ENCODE measurements around the gene ANXA7. TPM values are rescaled to one million over a fixed set of nuclear protein-coding genes. Genes with fewer than 3 reads are reported as not detected.

The ANXA7 gene
- total RNA-seq, 1 donor = 143 TPM

DNA sequence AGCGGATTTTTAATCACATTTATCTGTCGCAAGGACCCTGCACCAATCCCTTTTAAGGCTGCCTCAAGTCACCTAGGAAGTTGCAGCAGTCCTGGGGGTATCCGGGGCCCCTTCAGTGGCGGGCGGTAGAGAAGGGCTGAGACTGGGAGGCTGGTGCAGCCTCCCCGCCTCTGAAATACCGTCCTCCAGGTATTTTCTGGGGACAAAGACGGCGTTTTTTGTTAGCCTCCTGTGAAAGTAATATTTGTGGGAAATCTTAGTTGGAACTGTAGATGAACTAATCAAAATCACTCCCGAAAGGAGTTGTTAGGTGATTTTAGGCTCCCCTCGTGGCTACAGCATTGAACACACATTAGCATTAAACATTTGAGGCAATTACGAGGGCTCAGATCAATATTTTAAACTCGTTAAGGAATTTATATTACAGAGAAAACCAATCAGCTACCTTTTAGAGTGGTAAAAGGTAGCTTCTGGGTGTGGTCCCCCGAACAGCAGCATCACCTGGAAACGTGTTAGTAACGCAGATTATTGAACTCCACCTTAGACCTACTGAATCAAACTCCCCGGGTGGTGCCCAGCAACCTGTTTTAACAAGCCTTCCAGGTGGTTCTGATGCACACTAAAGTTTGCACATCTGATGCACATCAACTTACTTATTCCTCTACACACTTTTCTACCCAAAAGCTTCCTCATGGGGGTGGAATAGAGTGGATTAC lies 530 bp upstream of the ANXA7 start:
- Histone ChIP-seq H3K27ac (ENCODE audit: low read depth, low read length) (no peak overlapping the region), H3K9me3 (ENCODE audit: low read depth, low read length) (no peaks in the 10 kb centered on the region)
- TF ChIP-seq, protein P1, sequence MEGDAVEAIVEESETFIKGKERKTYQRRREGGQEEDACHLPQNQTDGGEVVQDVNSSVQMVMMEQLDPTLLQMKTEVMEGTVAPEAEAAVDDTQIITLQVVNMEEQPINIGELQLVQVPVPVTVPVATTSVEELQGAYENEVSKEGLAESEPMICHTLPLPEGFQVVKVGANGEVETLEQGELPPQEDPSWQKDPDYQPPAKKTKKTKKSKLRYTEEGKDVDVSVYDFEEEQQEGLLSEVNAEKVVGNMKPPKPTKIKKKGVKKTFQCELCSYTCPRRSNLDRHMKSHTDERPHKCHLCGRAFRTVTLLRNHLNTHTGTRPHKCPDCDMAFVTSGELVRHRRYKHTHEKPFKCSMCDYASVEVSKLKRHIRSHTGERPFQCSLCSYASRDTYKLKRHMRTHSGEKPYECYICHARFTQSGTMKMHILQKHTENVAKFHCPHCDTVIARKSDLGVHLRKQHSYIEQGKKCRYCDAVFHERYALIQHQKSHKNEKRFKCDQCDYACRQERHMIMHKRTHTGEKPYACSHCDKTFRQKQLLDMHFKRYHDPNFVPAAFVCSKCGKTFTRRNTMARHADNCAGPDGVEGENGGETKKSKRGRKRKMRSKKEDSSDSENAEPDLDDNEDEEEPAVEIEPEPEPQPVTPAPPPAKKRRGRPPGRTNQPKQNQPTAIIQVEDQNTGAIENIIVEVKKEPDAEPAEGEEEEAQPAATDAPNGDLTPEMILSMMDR (IDR thresholded peaks at IDR 0.05; ENCODE audit: extremely low read depth, low read depth, low read length) = no peak

DNA sequence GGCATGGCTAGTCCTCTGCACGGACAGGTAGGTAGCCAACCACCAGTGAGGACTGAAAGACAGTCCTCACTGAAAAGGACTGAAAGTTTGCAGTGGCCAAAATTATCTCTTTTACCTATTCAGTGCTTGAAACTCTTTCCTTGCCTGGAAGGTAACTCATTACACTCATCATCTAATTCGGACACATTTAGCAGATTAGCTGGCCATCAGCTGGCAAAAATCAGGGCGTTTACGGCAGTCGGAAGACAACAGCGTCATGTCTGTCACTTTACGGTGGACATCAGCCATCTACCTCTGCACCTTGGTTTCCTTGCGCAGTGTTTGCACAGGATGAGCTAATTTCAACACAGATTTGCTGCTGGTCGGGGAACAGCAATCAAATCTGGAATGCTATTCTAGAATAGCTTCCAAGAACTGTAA lies 740 bp downstream of the ANXA7 start:
- Histone ChIP-seq H3K27ac (ENCODE audit: low read depth, low read length) (peak overlapping the region; percentile 86), H3K4me2 (ENCODE audit: insufficient read depth, low read length) (peak overlapping the region; percentile 98), H4K20me1 (ENCODE audit: insufficient read depth, low read length) (peaks cover 27% of the 10 kb centered on the region), H3K36me3 (ENCODE audit: insufficient read depth, low read length) (no peaks in the 10 kb centered on the region), H3K4me3 (ENCODE audit: insufficient read depth, low read length) (peak overlapping the region; percentile 92), H2AFZ (ENCODE audit: low read length) (peak overlapping the region; percentile 65), H3K9me3 (ENCODE audit: low read depth, low read length) (no peaks in the 10 kb centered on the region), H3K79me2 (ENCODE audit: insufficient read depth, low read length) (peaks cover 45% of the 10 kb centered on the region), H3K27me3 (ENCODE audit: insufficient read depth, low read length) (no peaks in the 10 kb centered on the region), H3K4me1 (ENCODE audit: insufficient read depth, low read length) (peaks cover 21% of the 10 kb centered on the region)
- peak; percentile 58 for DNase-seq (ENCODE audit: insufficient read length, low spot score, missing footprints)
- TF ChIP-seq, protein P1 (IDR thresholded peaks at IDR 0.05; ENCODE audit: extremely low read depth, low read depth, low read length) = no peak

More for the DNA sequence above, 530 bp upstream of the ANXA7 start:
- H3K27me3 ChIP-seq (ENCODE audit: insufficient read depth, low read length) = no peaks in the 10 kb centered on the region
- peak overlapping the region; percentile 92 for H3K4me3 ChIP-seq (ENCODE audit: insufficient read depth, low read length)
- peak; percentile 37 for DNase-seq (ENCODE audit: insufficient read length, low spot score, missing footprints)
- peaks cover 20% of the 10 kb centered on the region for H3K4me1 ChIP-seq (ENCODE audit: insufficient read depth, low read length)
- H2AFZ ChIP-seq (ENCODE audit: low read length) = peak overlapping the region; percentile 60
- H3K79me2 ChIP-seq (ENCODE audit: insufficient read depth, low read length) = peaks cover 32% of the 10 kb centered on the region
- peaks cover 15% of the 10 kb centered on the region for H4K20me1 ChIP-seq (ENCODE audit: insufficient read depth, low read length)
- H3K4me2 ChIP-seq (ENCODE audit: insufficient read depth, low read length) = peak overlapping the region; percentile 98
- H3K36me3 ChIP-seq (ENCODE audit: insufficient read depth, low read length) = no peaks in the 10 kb centered on the region

DNA sequence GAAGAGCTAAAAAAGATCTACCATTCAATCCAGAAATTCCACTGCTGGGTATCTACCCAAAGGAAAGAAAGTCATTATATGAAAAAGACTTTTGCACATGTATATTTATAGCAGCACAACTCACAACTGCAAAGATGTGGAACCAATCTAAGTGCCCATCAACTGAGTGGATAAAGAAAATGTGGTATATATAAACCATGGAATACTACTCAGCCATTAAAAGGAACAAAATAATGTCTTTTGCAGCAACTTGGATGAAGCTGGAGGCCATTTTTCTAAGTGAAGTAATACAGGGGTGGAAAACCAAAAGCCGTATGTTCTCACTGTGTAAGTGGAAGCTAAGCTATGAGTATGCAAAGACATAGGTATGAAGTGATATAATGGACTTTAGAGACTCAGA lies 3.0 kb downstream of the ANXA7 start:
- no peaks in the 10 kb centered on the region for H3K36me3 ChIP-seq (ENCODE audit: insufficient read depth, low read length)
- peaks cover 49% of the 10 kb centered on the region for H4K20me1 ChIP-seq (ENCODE audit: insufficient read depth, low read length)
- H3K4me1 ChIP-seq (ENCODE audit: insufficient read depth, low read length) = peaks cover 30% of the 10 kb centered on the region
- H3K27me3 ChIP-seq (ENCODE audit: insufficient read depth, low read length) = no peaks in the 10 kb centered on the region
- no peak for DNase-seq (ENCODE audit: insufficient read length, low spot score, missing footprints)
- H3K4me2 ChIP-seq (ENCODE audit: insufficient read depth, low read length) = no peak overlapping the region
- H3K9me3 ChIP-seq (ENCODE audit: low read depth, low read length) = no peaks in the 10 kb centered on the region
- TF ChIP-seq, protein P1 (IDR thresholded peaks at IDR 0.05; ENCODE audit: extremely low read depth, low read depth, low read length) = no peak
- no peak overlapping the region for H2AFZ ChIP-seq (ENCODE audit: low read length)
- H3K79me2 ChIP-seq (ENCODE audit: insufficient read depth, low read length) = peaks cover 67% of the 10 kb centered on the region
- H3K4me3 ChIP-seq (ENCODE audit: insufficient read depth, low read length) = no peak overlapping the region
- no peak overlapping the region for H3K27ac ChIP-seq (ENCODE audit: low read depth, low read length)

DNA sequence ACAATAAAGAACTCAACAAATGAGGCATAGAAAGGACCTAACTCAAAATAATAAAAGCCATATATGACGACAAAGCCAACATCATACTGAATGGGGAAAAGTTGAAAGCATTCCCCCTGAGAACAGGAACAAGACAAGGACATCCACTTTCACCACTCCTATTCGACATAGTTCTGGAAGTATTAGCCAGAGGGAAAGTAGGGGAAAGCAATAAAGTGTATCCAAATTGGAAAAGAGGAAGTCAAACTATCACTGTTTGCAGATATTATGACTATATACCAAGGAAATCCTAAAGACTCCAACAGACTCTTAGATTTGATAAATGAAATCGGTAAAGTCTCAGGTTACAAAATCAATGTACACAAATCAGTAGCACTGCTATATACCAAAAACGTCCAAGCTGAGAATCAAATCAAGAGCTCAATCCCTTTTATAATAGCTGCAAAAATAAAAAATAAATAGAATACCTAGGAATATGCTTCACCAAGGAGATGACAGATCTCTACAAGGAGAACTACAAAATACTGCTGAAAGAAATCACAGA lies 4.8 kb downstream of the ANXA7 start:
- TF ChIP-seq, protein P1 (IDR thresholded peaks at IDR 0.05; ENCODE audit: extremely low read depth, low read depth, low read length) = no peak
- Histone ChIP-seq H3K9me3 (ENCODE audit: low read depth, low read length) (no peaks in the 10 kb centered on the region), H3K4me1 (ENCODE audit: insufficient read depth, low read length) (peaks cover 23% of the 10 kb centered on the region), H4K20me1 (ENCODE audit: insufficient read depth, low read length) (peaks cover 56% of the 10 kb centered on the region), H3K36me3 (ENCODE audit: insufficient read depth, low read length) (no peaks in the 10 kb centered on the region), H3K27me3 (ENCODE audit: insufficient read depth, low read length) (no peaks in the 10 kb centered on the region), H3K79me2 (ENCODE audit: insufficient read depth, low read length) (peaks cover 85% of the 10 kb centered on the region), H2AFZ (ENCODE audit: low read length) (no peak overlapping the region), H3K4me3 (ENCODE audit: insufficient read depth, low read length) (no peak overlapping the region), H3K4me2 (ENCODE audit: insufficient read depth, low read length) (no peak overlapping the region), H3K27ac (ENCODE audit: low read depth, low read length) (no peak overlapping the region)
- no peak for DNase-seq (ENCODE audit: insufficient read length, low spot score, missing footprints)

Data from osteoblast (primary cell).